ENCODE results near the gene OR10G3. TPM values are rescaled to one million over a fixed set of nuclear protein-coding genes. Genes with fewer than 3 reads are reported as not detected.
A peak's percentile ranks its signal among the peaks of the same experiment; 100 is the strongest.

The OR10G3 gene
- total RNA-seq, 4 donors from 2014 or later: 0.44 TPM; not detected in 3

- Histone ChIP-seq H3K27me3 (no peaks in the 10 kb centered on the region), H3K36me3 (no peaks in the 10 kb centered on the region), H3K4me3 (no peak overlapping the region), H3K4me1 (no peaks in the 10 kb centered on the region), H3K9me3 (peaks cover 0 to 30% (median 0%) of the 10 kb centered on the region in 4 donors), H3K27ac (no peak overlapping the region)
- DNase-seq (ENCODE audit: low spot score in 2 of 2): no peak
- TF ChIP-seq CTCF (IDR thresholded peaks at IDR 0.05): no peak
- no peak for TF ChIP-seq EP300 (IDR thresholded peaks at IDR 0.05)
- TF ChIP-seq POLR2A (IDR thresholded peaks at IDR 0.05): no peak
- WGBS, 2 donors: 85 to 87% methylated on average over 4 of the region's 4 CpGs
Measured at GRCh38 chr14:21589317-21589716, 9.4 kb upstream of the OR10G3 start.

DNA sequence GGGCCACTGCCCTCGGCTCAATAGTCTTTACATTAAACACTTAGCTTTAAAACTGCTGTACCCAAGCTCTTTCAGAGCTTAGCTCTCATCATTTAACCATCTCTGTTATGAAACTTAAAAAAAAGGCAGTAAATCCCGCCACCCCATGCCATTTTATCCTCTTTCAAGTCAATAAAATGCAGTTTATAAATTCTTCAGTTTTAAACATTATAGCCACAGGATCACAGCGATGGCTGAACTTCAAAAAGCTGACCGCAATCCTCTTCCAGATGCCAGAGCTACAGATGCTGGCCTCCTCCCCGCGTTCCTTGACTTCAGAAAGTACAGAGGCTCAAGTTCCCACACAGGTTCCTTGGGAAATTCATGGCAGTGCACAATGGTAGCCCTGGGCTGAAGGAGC is 4.2 kb downstream of the OR10G3 start:
- TF ChIP-seq POLR2A (IDR thresholded peaks at IDR 0.05): no peak
- no peak for TF ChIP-seq EP300 (IDR thresholded peaks at IDR 0.05)
- Histone ChIP-seq H3K4me1 (no peaks in the 10 kb centered on the region), H3K27me3 (no peaks in the 10 kb centered on the region), H3K9me3 (peaks cover 0 to 12% (median 0%) of the 10 kb centered on the region in 4 donors), H3K4me3 (no peak overlapping the region), H3K27ac (no peak overlapping the region), H3K36me3 (no peaks in the 10 kb centered on the region)
- 59% methylated on average over 6 of the region's 6 CpGs for WGBS, 2 donors
- DNase-seq (ENCODE audit: low spot score in 2 of 2): no peak

GRCh38 chr14:21572604-21573003 is 7.3 kb downstream of the OR10G3 start:
- TF ChIP-seq CTCF (IDR thresholded peaks at IDR 0.05): no peak
- TF ChIP-seq POLR2A (IDR thresholded peaks at IDR 0.05): no peak
- TF ChIP-seq EP300 (IDR thresholded peaks at IDR 0.05): no peak
- no peak for DNase-seq (ENCODE audit: low spot score in 2 of 2)
- Histone ChIP-seq H3K27ac (no peak overlapping the region), H3K27me3 (no peaks in the 10 kb centered on the region), H3K36me3 (no peaks in the 10 kb centered on the region), H3K9me3 (peaks cover 0 to 12% (median 0%) of the 10 kb centered on the region in 4 donors), H3K4me1 (no peaks in the 10 kb centered on the region), H3K4me3 (no peak overlapping the region)

GRCh38 chr14:21558703-21559170 is 21.1 kb downstream of the OR10G3 start:
- Histone ChIP-seq H3K4me1 (peaks cover 0 to 19% (median 2%) of the 10 kb centered on the region in 4 donors), H3K9me3 (no peaks in the 10 kb centered on the region), H3K27ac (no peak overlapping the region), H3K4me3 (no peak overlapping the region), H3K36me3 (no peaks in the 10 kb centered on the region), H3K27me3 (no peaks in the 10 kb centered on the region)
- no peak for DNase-seq (ENCODE audit: low spot score in 2 of 2)
- TF ChIP-seq POLR2A (IDR thresholded peaks at IDR 0.05) (no peak), EP300 (IDR thresholded peaks at IDR 0.05) (no peak), CTCF (IDR thresholded peaks at IDR 0.05) (no peak)
- WGBS, 2 donors: 83 to 85% methylated on average over 8 of the region's 8 CpGs

DNA sequence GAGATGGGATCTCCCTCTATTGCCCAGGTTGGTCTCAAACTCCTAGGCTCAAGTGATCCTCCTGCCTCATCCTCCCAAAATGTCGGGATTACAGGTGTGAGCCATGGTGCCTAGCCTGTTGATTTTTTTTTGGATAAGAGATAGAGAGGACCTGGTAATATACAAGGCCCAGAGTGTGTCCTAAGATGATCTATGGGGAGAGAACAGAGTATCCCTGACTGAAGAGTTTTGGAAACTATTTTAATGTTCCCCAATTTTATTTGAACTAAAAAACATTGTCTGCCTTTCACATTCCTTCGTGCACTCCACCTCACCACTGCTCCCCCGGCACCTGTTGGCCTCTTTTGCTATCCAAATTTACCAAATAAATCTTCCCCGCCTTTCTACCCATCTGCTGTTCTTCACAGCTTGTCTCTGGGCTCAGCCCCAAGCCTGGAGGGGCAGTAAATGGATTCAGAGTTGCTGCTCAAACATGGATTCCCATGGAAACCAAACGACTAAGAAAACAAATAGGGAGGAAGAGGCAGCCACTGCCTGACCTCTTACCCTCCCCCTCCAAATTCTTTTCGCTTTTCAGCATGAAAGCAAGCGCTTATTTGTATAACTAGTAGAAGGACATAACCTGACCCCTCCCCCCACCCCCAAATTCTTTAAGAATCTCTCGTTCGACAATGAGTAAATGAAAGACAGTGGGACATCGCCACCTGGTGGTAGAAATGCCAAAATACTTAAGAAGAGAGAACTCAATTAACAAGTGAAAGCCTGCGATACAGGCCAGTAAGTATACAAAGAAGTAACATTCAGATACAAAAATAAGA is 22.6 kb downstream of the OR10G3 start:
- no peaks in the 10 kb centered on the region for H3K36me3 ChIP-seq
- peaks cover 0 to 19% (median 2%) of the 10 kb centered on the region in 4 donors for H3K4me1 ChIP-seq
- H3K27me3 ChIP-seq: no peaks in the 10 kb centered on the region
- DNase-seq (ENCODE audit: low spot score in 2 of 2): peak; percentile 65 to 98
- H3K4me3 ChIP-seq: peak overlapping the region in 3 of 4 donors; percentile 17 to 39 (median 28)
- H3K27ac ChIP-seq: peak overlapping the region; percentile 17 to 75 (median 54)
- WGBS, 2 donors: 8 to 12% methylated on average over 11 of the region's 11 CpGs
- H3K9me3 ChIP-seq: no peaks in the 10 kb centered on the region
- no peak for TF ChIP-seq POLR2A (IDR thresholded peaks at IDR 0.05)
- TF ChIP-seq EP300 (IDR thresholded peaks at IDR 0.05): peak in 1 of 2 donors; percentile 13
- TF ChIP-seq CTCF (IDR thresholded peaks at IDR 0.05): peak; percentile 59 to 82 (median 65)
